SHP77 treated with DMSO at 0.1 percent for 48 hours (cell line): ENCODE data around the gene PDE4D.

Experiments
- DNase-seq: peaks from one replicate; lab custom pipeline; 2025; lab: John Stamatoyannopoulos, UW

The PDE4D gene

DNA sequence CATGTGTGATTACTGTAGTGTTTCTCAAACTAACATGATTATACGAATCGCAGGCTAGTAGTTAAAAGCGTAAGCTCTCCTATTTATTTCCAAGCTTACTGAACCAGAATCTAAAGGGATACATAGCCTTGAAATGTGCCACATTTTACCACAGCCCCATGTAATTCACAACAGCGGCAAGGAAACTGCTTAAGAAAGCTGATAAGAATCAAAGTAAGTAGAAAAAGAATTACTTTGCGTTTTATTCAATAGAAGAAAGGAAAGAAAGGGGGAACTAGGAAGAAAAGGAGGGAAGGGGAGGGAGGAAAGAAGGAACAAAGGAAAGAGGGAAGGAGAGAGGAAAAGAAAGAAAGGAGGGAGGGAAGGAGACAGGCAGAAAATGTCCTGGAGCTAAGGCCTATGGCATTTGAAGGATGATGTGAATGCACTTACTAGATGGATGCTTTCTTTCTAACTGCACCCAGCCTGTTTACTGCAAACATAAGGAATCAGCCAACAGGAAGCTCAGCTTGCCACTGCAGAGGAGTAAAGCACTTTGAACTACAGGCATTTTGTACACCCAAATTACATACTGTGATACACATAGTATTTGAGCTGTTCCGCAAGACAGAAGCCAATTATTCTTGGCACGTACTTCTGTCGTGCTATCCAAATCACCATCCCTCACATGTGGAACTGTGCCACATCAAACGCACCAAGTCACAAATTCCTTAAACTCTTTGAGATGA, 789.0 kb downstream of the PDE4D start:
- no peak for DNase-seq

GRCh38 chr5:59103303-59103702, 790.2 kb downstream of the PDE4D start:
- DNase-seq: no peak

GRCh38 chr5:59102437-59102836, 791.1 kb downstream of the PDE4D start:
- no peak for DNase-seq

DNA sequence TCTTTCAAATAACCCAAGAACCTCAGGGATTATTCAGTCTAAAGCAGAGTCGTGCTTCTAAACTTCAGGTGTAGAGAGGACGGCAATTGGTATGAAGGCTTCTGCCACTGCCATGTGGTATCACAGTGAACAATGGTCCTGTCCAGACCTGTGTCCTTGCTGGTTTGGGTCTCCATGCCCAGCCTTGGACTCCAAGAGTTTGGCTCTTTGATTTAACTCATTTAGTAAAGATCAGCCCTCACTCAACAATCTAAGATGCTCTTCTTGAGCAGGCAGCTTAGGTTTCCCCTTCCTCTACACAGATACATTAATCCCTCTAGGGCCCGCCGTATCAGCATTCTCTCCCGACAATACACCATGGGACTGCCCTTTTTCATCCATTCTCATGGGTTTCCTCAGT, 792.7 kb downstream of the PDE4D start:
- DNase-seq: no peak

GRCh38 chr5:59099995-59100345, 793.6 kb downstream of the PDE4D start:
- DNase-seq: no peak

DNA sequence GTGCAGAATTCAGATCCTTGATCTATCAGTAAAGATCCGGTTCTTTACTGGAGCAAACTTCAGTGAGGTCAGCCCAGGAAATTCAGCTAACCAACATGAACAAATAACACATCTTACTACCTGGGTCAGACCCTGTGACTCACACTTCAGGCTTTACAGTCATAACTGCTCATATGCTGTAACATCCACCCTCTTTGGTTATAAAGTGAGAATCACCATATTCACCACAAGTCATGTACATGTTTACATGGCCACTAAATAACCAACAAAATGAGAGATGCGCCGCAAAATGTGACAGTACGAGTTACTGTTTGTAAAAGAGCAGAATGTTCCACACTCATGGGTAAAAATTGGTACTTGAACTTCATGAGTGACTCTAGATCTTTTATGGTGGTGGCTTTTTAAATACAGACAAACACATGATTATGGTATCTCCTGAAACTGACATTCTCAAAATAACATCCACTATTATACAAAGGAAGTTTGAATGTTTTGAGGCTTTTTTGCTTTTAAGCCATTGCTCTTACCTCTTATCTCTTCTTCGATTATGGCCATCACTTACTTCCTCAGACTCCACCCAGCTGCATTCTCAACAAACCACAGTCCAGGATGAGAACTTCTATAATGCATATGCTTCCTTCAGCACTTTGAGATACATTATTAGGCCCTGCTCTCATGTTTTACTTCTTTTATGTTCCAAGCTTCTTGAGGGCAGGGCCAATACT, 794.1 kb downstream of the PDE4D start:
- DNase-seq: no peak

DNA sequence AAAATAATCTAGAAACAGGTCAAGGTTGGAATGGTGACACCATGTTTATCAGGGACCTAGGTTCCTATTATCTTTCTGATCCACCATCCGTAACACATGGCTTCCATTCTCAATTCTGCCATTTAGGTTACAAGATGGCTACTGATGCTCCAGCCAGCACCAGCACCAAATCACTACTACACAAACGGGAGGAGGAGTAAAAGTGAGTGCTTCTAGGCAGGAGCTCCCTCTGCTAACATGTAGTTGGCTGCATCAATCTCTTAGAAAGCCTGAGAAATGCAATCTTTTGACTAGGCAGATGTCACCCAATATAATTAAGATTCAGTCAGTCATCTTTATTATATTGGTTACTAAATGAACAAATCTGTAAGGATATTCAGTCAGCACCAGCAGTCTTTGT, 794.8 kb downstream of the PDE4D start:
- no peak for DNase-seq

DNA sequence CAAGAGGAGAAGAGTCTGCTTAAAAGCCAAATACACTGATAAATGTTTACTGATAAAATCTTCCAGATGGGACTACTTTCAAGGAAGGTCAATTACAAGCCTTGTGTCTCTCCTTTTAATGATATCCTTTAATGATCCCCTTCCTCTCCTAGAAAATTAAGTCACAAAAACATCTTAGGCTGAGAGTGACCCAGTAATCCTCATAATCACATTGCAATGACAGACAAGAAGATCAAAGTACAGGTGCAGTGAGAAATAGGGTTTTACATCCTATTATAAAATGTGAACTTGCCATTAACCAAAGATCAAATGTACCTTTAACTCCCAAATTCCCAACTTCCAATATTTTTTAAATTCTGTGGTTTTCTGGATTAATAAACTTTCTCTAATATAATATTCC, 795.8 kb downstream of the PDE4D start:
- no peak for DNase-seq

DNA sequence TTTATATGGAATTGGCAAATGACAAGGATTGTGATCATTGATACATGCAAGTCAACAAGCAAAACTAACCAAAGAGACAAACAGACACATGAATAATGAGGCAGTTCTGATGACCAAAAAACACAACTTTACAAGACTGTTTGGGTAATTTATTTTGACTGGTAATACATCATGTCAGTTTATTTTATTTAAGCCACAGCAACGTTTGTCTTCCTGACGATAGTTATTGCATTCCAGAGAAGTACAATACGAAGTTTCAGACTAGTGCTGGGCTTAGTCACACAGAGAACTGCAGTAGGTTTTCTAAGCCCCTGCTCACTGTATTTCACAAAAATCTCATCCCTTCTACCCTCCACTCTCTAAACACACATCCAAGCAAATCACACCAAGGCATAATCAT, 796.4 kb downstream of the PDE4D start:
- no peak for DNase-seq

- no peak for DNase-seq
Observed at GRCh38 chr5:59095480-59095879, 798.0 kb downstream of the PDE4D start.

DNA sequence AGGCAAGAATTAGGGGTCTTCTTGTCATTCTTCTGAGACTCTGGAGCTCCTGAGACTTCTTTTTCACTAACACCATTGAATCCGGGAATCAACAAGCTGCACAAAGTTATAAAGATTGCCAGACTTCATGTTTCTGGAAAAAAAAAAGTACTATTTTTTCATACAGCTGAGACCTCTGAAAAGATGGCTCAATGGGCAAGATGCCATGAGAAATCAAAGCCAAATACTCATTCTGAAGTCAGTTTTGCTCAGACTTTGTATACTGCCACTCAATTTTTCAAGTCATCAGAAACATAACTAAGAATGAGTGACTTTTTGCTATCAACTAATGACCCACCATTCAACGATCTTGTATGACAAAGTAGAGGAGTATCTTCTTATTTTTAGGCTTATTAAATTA, 798.7 kb downstream of the PDE4D start:
- no peak for DNase-seq

DNA sequence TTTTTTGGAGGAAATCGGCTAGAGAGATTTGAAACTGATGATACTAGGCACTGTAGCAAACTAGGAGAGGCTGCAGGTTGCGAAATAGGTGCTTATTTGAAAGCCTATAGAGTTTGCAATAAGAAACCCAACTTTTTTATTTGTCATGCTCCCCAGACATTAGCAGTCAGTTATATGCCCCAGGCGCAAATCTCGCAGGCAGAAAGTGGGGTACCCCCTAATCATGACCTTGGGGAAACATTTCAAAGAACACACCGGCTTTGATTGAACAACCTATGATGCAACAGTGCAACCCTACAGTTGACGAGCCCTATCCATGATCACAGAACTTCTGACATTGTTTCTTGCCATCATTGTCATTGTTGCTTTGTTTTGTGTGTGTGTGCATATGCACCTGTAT, 800.2 kb downstream of the PDE4D start:
- DNase-seq: no peak

DNA sequence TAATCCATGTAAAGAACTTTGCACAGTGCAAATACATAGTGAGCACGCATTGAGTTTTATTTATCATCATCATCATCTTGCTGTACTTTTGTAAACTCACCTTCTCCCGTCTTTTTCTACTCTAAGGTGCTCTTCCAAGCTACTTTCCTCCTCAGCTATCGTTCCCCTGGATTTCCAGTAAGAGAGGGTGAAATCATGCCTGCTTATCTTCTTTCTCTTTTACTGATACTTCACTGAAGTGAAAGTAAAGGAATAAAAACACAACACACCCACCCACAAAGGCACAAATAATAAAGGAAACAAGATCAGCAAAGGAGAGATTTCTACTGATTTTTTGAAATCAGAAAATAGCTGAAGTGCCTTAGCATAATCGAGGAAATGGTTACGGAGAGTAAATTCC, 800.8 kb downstream of the PDE4D start:
- DNase-seq: no peak

- DNase-seq: no peak
Observed at GRCh38 chr5:59091965-59092364, 801.6 kb downstream of the PDE4D start.

GRCh38 chr5:59090323-59090722, 803.2 kb downstream of the PDE4D start:
- no peak for DNase-seq

GRCh38 chr5:59089767-59090166, 803.8 kb downstream of the PDE4D start:
- DNase-seq: no peak

- no peak for DNase-seq
Observed at GRCh38 chr5:59088546-59088945, 805.0 kb downstream of the PDE4D start.

DNA sequence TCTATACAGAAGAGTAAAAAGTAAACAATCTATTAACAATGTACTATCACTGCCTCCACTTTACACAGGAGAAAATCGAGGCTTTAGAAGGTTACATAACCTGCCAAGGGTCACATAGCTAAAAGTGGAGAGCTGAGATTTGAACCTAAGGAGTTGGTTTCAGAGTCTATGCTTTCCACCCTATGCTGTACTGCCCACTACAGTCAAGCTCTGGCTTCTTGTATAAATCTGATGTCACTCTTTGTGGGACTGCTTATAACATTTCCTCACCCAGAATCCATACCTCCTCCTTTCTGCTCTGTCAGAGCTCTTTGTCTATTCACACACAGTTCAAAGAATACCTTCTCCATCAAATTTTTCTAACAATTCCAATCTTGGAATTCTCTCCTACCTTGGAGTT, 807.5 kb downstream of the PDE4D start:
- DNase-seq: no peak

DNA sequence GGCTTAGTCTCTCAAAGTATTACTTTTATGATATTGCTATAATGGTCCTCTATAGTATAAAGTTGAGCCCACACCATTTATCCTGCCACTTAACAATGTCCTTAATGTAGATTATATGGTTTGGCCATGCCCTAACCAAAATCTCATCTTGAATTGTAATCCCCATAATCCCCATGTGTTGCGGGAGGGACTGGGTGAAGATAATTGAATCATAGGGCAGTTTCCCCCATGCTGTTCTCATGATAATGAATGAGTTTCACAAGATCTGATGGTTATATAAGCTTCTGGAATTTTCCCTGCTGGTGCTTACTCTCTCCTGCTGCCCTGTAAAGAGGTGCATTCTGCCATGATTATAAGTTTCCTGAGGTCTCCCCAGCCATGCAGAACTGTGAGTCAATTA, 811.8 kb downstream of the PDE4D start:
- DNase-seq: no peak

DNA sequence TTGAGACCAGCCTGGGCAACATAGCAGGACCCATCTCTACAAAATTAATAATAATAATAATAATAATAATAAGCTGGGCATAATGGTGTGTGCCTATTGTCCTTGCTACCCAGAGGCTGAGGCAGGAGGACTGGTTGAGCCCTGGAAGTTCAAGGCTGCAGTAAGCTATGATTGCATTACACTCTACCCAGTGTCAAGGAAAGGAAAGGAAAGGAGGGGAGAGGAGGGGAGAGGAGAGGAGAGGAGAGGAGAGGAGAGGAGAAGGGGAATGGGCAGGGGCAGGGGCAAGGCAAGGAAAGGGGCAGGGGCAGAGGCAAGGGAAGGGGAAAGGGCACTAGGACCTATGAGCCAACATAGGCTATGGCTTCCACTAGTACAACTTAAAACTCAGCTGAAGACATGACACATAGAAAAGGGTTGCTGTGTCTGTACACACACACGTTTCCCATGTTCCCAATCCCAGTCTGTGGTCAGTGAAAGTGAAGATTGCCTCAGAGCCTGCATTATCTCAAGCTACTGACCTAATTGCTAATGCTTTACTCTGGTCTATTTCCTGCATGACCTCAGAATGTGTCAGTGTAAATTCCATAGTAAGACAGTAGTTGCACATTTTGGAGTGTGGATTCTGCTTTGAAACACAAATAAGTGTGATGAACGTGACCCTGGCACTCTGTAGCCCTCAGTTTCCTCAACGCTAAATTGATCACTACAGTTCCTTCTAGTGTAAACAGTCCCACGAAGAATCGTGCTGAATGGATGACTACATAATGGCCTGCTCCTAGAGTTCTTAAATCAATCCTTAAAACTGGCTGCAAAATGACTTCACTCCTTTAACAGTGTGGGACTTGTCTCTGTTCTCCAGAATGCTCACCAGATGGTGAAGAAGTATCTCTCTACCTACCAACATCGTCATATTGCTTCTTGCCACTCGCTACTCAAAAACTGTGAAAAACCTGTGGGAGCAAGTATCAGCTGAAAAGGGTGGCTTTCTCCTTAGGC, 813.6 kb downstream of the PDE4D start:
- no peak for DNase-seq

DNA sequence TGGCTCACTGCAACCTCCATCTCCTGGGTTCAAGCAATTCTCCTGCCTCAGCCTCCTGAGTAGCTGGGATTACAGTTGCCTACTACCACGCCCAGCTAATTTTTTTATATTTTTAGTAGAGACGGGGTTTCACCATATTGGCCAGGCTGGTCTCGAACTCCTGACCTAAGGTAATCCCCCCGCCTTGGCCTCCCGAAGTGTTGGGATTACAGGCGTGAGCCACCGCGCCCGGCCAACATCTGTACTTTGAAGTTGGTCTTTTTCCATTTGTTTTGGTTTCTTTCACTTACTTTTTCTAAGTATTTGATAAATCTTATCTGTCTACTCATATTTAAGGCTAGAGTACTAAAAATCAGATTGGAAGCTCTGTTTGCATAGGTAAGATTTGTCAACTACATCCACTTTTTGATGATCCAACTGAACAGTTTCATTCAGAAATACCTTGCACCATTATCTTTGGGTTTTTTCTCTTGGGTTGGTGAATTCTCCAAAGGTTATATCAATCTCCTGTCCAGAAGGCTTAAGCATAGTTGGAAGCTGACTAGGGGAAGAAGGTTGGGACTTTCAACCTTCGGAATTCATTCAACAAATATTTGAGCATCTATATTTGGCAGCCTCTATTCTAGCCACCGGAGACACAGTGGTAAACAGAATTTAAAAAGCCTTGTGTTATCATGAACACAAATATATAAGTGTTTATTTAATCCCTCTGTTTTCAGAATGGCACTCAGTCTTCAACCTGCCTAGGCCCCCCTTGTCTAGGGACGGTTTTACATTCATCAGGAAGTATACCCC, 821.6 kb downstream of the PDE4D start:
- no peak for DNase-seq
